ENCODE data around the gene PLA2G4E.

DNA sequence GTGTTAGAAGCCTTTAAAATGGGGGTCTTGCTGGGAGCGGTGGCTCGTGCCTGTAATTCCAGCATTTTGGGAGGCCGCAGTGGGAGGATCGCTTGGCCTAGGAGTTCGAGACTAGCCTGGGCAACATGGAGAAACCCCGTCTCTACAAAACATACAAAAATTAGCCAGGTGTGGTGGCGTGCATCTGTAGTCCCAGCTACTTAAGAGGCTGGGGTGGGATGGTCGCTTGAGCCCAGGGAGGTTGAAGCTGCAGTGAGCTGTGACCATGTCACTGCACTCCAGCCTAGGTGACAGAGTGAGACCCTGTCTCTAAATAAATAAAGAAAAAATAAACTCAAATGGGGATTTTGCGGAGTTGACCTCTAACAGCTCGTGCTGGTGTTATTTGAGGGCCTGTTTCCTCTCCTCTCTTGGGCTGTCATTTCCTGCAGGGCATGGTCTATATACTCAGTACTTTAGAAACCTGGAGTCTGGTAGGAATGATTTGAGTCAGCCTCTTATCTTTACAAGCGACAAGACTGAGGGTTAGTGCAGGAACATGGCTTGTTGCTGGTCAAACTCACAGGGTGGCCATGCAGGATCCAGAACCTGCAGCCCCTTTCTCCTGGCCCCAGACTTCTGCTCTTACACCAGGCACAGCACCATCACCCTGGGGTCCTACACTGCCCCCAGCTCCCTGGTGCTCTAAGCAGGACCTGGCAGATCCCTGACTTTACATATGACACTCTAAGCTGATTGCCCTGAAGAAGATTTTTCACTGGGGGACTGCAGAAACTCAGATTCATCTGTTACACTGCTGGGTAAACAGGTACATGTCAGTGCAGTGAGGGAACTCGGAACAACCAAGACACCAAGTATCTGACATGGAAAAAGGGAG lies 63.6 kb downstream of the PLA2G4E start:
- no peak for TF ChIP-seq EZH2 (IDR thresholded peaks at IDR 0.05)
- no peak for TF ChIP-seq CTCF (IDR thresholded peaks at IDR 0.05 in 2 of 3, conservative IDR thresholded peaks at IDR 0.05 in 1 of 3; ENCODE audit: borderline replicate concordance in 1 of 3, insufficient read depth in 1 of 3, low read depth in 2 of 3, low read length in 2 of 3)
- TF ChIP-seq ZBTB33 (IDR thresholded peaks at IDR 0.05; ENCODE audit: extremely low read depth, insufficient replicate concordance, low read length), result no peak
- no peak for TF ChIP-seq RAD21 (IDR thresholded peaks at IDR 0.05; ENCODE audit: low read depth)
- no peak for TF ChIP-seq SP1 (IDR thresholded peaks at IDR 0.05; ENCODE audit: low read depth)
- TF ChIP-seq, protein P1, sequence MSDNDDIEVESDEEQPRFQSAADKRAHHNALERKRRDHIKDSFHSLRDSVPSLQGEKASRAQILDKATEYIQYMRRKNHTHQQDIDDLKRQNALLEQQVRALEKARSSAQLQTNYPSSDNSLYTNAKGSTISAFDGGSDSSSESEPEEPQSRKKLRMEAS (IDR thresholded peaks at IDR 0.05), result no peak
- TF ChIP-seq ELF1 (IDR thresholded peaks at IDR 0.05; ENCODE audit: borderline replicate concordance, low read depth), result no peak
- no peak for TF ChIP-seq REST (IDR thresholded peaks at IDR 0.05; ENCODE audit: low read depth)
- no peak for TF ChIP-seq CEBPB (IDR thresholded peaks at IDR 0.05; ENCODE audit: low read depth)
- no peak for TF ChIP-seq EZH2phosphoT487 (IDR thresholded peaks at IDR 0.05; ENCODE audit: borderline replicate concordance)

Measured in HCT116 (cell line).